ENCODE measurements around the gene UACA. TPM values are rescaled to one million over a fixed set of nuclear protein-coding genes. Genes with fewer than 3 reads are reported as not detected.

Gene UACA
- total RNA-seq, 1 experiment from 2014 or later, result 38.0 TPM

GRCh38 chr15:70783610-70784022 lies 20.3 kb upstream of the UACA start:
- no peak overlapping the region for H3K4me2 ChIP-seq (ENCODE audit: insufficient read depth, insufficient read length, low read length)

More at GRCh38 chr15:70783610-70784022, 20.3 kb upstream of the UACA start:
- H3K9me3 ChIP-seq (ENCODE audit: control insufficient read depth, low read depth, low read length), result no peaks in the 10 kb centered on the region
- no peak overlapping the region for H3K27ac ChIP-seq (ENCODE audit: insufficient read length, low read depth, low read length)
- no peaks in the 10 kb centered on the region for H3K79me2 ChIP-seq (ENCODE audit: insufficient read depth, low read length)
- DNase-seq, result no peak
- no peak overlapping the region for H2BK120ac ChIP-seq (ENCODE audit: low read depth, low read length, poor library complexity, severe bottlenecking)
- WGBS (ENCODE audit: extremely low coverage, insufficient read length, low lambda C conversion rate), result no CpG with 5 or more reads among the region's 6 CpGs
- H2BK5ac ChIP-seq (ENCODE audit: insufficient read length, low read length), result no peak overlapping the region
- no peak overlapping the region for H3K14ac ChIP-seq (ENCODE audit: insufficient read depth, low read length)
- no peaks in the 10 kb centered on the region for H3K36me3 Mint-ChIP-seq (ENCODE audit: insufficient read depth in 1 of 3, low read depth in 3 of 3)
- H2AK5ac ChIP-seq (ENCODE audit: insufficient read length, low read length), result no peak overlapping the region
- H4K20me1 ChIP-seq (ENCODE audit: control insufficient read depth, insufficient read depth, insufficient read length), result no peaks in the 10 kb centered on the region
- no peak overlapping the region for H3K23ac ChIP-seq (ENCODE audit: insufficient read length, low read depth, low read length)
- peaks cover 2 to 25% of the 10 kb centered on the region in 2 experiments; a peak in 3 of 4 replicates for H3K4me1 Mint-ChIP-seq
- TF ChIP-seq CTCF (conservative IDR thresholded peaks at IDR 0.05), result no peak
- H2BK15ac ChIP-seq (ENCODE audit: low read depth, low read length), result no peak overlapping the region
- no peak overlapping the region for H3K27ac Mint-ChIP-seq
- no peak overlapping the region for H2BK20ac ChIP-seq (ENCODE audit: low read depth, low read length, poor library complexity, severe bottlenecking)
- H2BK12ac ChIP-seq (ENCODE audit: insufficient read length, low read depth, low read length), result no peak overlapping the region
- no peaks in the 10 kb centered on the region for H3K27me3 ChIP-seq (ENCODE audit: insufficient read depth, low read length)
- no peak overlapping the region for H3K18ac ChIP-seq (ENCODE audit: insufficient read length, low read depth, low read length)
- peaks cover 3% of the 10 kb centered on the region; the same call in 1 of the 2 replicates for H3K27me3 Mint-ChIP-seq (ENCODE audit: low read depth)
- H3K4me3 Mint-ChIP-seq, result no peak overlapping the region
- H3T11ph ChIP-seq (ENCODE audit: low read length), result no peak overlapping the region
- H2AFZ ChIP-seq (ENCODE audit: low read length), result no peak overlapping the region
- H4K8ac ChIP-seq (replicated peaks; ENCODE audit: insufficient read length, low read depth, low read length), result no peak overlapping the region
- H3K9me3 Mint-ChIP-seq, result peaks cover 0 to 3% of the 10 kb centered on the region in 2 experiments; a peak in 2 of 5 replicates
- H4K5ac ChIP-seq (ENCODE audit: insufficient read length, low read depth, low read length), result no peak overlapping the region
- no peaks in the 10 kb centered on the region for H3K4me1 ChIP-seq (ENCODE audit: insufficient read depth, low read length)
- H4K91ac ChIP-seq (ENCODE audit: insufficient read length, low read depth, low read length), result no peak overlapping the region
- H3K4ac ChIP-seq (ENCODE audit: low read depth, low read length), result no peak overlapping the region
- no peaks in the 10 kb centered on the region for H3K23me2 ChIP-seq (ENCODE audit: insufficient read length, low read depth, low read length, poor library complexity, severe bottlenecking)
- H3K9ac ChIP-seq (ENCODE audit: extremely low read depth, insufficient read length, low read length), result no peak overlapping the region
- no peaks in the 10 kb centered on the region for H3K79me1 ChIP-seq (ENCODE audit: insufficient read depth, low read depth, low read length, poor library complexity, severe bottlenecking)
- H3K56ac ChIP-seq (ENCODE audit: insufficient read length, low read depth, low read length), result no peak overlapping the region

All from H9 (cell line).